ENCODE data around the gene ZNF133.

Gene ZNF133

GRCh38 chr20:18276821-18277220, 11.5 kb upstream of the ZNF133 start:
- TF ChIP-seq EZH2phosphoT487 (conservative IDR thresholded peaks at IDR 0.05; ENCODE audit: low read length): no peak
- TF ChIP-seq, protein P1, sequence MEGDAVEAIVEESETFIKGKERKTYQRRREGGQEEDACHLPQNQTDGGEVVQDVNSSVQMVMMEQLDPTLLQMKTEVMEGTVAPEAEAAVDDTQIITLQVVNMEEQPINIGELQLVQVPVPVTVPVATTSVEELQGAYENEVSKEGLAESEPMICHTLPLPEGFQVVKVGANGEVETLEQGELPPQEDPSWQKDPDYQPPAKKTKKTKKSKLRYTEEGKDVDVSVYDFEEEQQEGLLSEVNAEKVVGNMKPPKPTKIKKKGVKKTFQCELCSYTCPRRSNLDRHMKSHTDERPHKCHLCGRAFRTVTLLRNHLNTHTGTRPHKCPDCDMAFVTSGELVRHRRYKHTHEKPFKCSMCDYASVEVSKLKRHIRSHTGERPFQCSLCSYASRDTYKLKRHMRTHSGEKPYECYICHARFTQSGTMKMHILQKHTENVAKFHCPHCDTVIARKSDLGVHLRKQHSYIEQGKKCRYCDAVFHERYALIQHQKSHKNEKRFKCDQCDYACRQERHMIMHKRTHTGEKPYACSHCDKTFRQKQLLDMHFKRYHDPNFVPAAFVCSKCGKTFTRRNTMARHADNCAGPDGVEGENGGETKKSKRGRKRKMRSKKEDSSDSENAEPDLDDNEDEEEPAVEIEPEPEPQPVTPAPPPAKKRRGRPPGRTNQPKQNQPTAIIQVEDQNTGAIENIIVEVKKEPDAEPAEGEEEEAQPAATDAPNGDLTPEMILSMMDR (IDR thresholded peaks at IDR 0.05; ENCODE audit: insufficient read depth, low read length, poor library complexity, severe bottlenecking): peak; percentile 94
- no peaks in the 10 kb centered on the region for H3K36me3 ChIP-seq (ENCODE audit: low read length)
- no peaks in the 10 kb centered on the region for H3K79me2 ChIP-seq (ENCODE audit: insufficient read depth, low read length)
- no peak overlapping the region for H3K9ac ChIP-seq (ENCODE audit: low read length)
- H2AFZ ChIP-seq (ENCODE audit: low read depth, low read length, severe bottlenecking): no peak overlapping the region
- H3K4me3 ChIP-seq (ENCODE audit: insufficient read depth, low read length, poor library complexity, severe bottlenecking): no peak overlapping the region
- H4K20me1 ChIP-seq (ENCODE audit: low read depth, low read length): no peaks in the 10 kb centered on the region
- no peaks in the 10 kb centered on the region for H3K9me2 ChIP-seq (replicated peaks; ENCODE audit: insufficient read depth, low read length)
- H3K27me3 ChIP-seq (ENCODE audit: low read length): no peaks in the 10 kb centered on the region
- no peak overlapping the region for H3K4me2 ChIP-seq (ENCODE audit: low read depth, low read length, poor library complexity, severe bottlenecking)
- no peaks in the 10 kb centered on the region for H3K9me3 ChIP-seq (ENCODE audit: insufficient read depth, low read length)
- H3F3A ChIP-seq (ENCODE audit: insufficient read depth): no peaks in the 10 kb centered on the region
- no peak overlapping the region for H3K27ac ChIP-seq (ENCODE audit: low read depth, low read length)

DNA sequence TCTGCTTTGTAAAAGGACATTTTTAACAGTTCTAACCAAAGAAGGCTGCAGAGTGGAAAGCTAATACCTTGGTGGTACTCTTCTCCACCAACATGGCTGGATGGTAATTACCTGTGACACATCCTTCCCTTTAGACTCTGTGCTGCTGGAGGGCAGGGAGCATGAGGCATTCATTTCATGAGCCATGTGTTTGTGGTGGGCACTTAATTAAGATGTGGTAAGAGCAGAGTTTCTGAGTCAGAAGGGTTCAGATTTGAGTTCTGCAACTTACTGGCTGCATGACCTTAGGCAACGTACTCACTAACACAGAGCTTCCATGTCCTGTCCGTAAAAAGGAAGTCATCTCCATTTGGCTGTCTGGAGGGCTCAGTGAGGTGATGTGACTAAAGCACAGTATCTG, 9.1 kb upstream of the ZNF133 start:
- H2AFZ ChIP-seq (ENCODE audit: low read depth, low read length, severe bottlenecking): no peak overlapping the region
- H3K27ac ChIP-seq (ENCODE audit: low read depth, low read length): no peak overlapping the region
- H3K9me2 ChIP-seq (replicated peaks; ENCODE audit: insufficient read depth, low read length): no peaks in the 10 kb centered on the region
- H4K20me1 ChIP-seq (ENCODE audit: low read depth, low read length): no peaks in the 10 kb centered on the region
- H3K9me3 ChIP-seq (ENCODE audit: insufficient read depth, low read length): no peaks in the 10 kb centered on the region
- TF ChIP-seq, protein P1 (IDR thresholded peaks at IDR 0.05; ENCODE audit: insufficient read depth, low read length, poor library complexity, severe bottlenecking): no peak
- TF ChIP-seq EZH2phosphoT487 (conservative IDR thresholded peaks at IDR 0.05; ENCODE audit: low read length): no peak
- no peak overlapping the region for H3K4me3 ChIP-seq (ENCODE audit: insufficient read depth, low read length, poor library complexity, severe bottlenecking)
- H3K79me2 ChIP-seq (ENCODE audit: insufficient read depth, low read length): no peaks in the 10 kb centered on the region
- H3K27me3 ChIP-seq (ENCODE audit: low read length): no peaks in the 10 kb centered on the region
- no peak overlapping the region for H3K4me2 ChIP-seq (ENCODE audit: low read depth, low read length, poor library complexity, severe bottlenecking)
- H3K36me3 ChIP-seq (ENCODE audit: low read length): no peaks in the 10 kb centered on the region
- H3F3A ChIP-seq (ENCODE audit: insufficient read depth): no peaks in the 10 kb centered on the region
- no peak overlapping the region for H3K9ac ChIP-seq (ENCODE audit: low read length)

DNA sequence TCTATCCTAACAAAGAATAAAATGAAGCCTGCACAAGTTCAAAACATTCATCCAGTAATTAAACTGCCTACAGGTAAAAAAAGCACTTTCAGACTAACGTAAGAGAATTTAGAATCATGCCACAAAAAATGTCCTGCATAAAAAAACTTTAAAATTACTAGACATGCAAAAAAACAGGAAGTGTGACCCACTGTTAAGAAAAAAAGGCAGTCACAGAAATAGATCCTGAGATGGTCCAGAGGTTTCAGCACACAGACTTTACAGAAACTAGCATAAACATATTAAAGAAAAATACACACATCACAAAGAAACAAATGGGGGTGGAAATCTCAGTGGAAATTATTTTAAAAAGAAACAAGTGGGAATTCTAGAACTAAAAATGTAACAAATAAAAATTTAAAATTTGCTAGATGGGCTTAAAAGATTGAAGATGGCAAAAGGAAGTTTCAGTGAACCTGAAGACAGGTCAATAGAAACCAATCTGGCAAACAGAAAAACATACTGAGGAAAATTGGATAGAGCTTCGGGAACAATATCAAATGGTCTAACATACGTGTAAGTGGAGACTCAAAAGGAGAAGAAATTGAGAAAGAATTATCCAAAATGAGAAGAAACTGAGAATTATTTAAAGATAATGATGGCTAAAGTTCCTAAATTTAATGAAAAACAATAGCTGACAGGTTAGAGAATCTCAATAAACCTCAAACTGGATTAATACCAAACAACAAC, 3.4 kb upstream of the ZNF133 start:
- Histone ChIP-seq H3K27ac (ENCODE audit: low read depth, low read length) (no peak overlapping the region), H3K27me3 (ENCODE audit: low read length) (no peaks in the 10 kb centered on the region), H3K4me3 (ENCODE audit: insufficient read depth, low read length, poor library complexity, severe bottlenecking) (no peak overlapping the region), H3K9me3 (ENCODE audit: insufficient read depth, low read length) (no peaks in the 10 kb centered on the region), H2AFZ (ENCODE audit: low read depth, low read length, severe bottlenecking) (no peak overlapping the region), H3K36me3 (ENCODE audit: low read length) (no peaks in the 10 kb centered on the region), H3K9ac (ENCODE audit: low read length) (no peak overlapping the region), H3F3A (ENCODE audit: insufficient read depth) (no peaks in the 10 kb centered on the region), H3K79me2 (ENCODE audit: insufficient read depth, low read length) (peaks cover 8% of the 10 kb centered on the region; the same call in 1 of the 2 replicates), H3K4me2 (ENCODE audit: low read depth, low read length, poor library complexity, severe bottlenecking) (no peak overlapping the region), H3K9me2 (replicated peaks; ENCODE audit: insufficient read depth, low read length) (no peaks in the 10 kb centered on the region), H4K20me1 (ENCODE audit: low read depth, low read length) (no peaks in the 10 kb centered on the region)
- TF ChIP-seq, protein P1 (IDR thresholded peaks at IDR 0.05; ENCODE audit: insufficient read depth, low read length, poor library complexity, severe bottlenecking): no peak
- no peak for TF ChIP-seq EZH2phosphoT487 (conservative IDR thresholded peaks at IDR 0.05; ENCODE audit: low read length)
